Neuronal stem cell (in vitro differentiated cells): ENCODE results near the gene FAM228B.
"Not testable (repeated sequence)": the region's sequence is repeated elsewhere in the genome, so short reads cannot be mapped to it uniquely, and the experiment has no call there.

Experiments used
- DNase-seq: peaks from one replicate; pipeline ENCODE4 v3.0.0-alpha.2; 2013; ENCODE audit warnings: low spot score
- H2AFZ ChIP-seq: one replicate; pipeline ENCODE4 v1.6.1; 2013; ENCODE audit warnings: mild to moderate bottlenecking, low read length, inconsistent platforms
- H2AK5ac ChIP-seq: 2 replicates; pipeline ENCODE4 v1.6.1; 2013; ENCODE audit warnings: low read depth, mild to moderate bottlenecking, inconsistent platforms, low read length, moderate library complexity, mixed read lengths
- H2BK120ac ChIP-seq: 2 replicates; pipeline ENCODE4 v1.6.1; 2013; ENCODE audit warnings: low read depth, mild to moderate bottlenecking, inconsistent platforms, low read length, moderate library complexity, mixed read lengths
- H2BK12ac ChIP-seq: one replicate; pipeline ENCODE4 v1.6.1; 2013; ENCODE audit warnings: low read length, inconsistent platforms
- H2BK15ac ChIP-seq: 2 replicates; pipeline ENCODE4 v1.6.1; 2013; ENCODE audit warnings: mild to moderate bottlenecking, low read length, inconsistent platforms, mixed read lengths
- H2BK5ac ChIP-seq: one replicate; pipeline ENCODE4 v1.6.1; 2013; ENCODE audit warnings: inconsistent platforms, mild to moderate bottlenecking, low read length, moderate library complexity
- H3K14ac ChIP-seq: one replicate; pipeline ENCODE4 v1.6.1; 2013; ENCODE audit warnings: low read length, inconsistent platforms
- H3K18ac ChIP-seq: 2 replicates; pipeline ENCODE4 v1.6.1; 2013; ENCODE audit warnings: low read length, inconsistent platforms
- H3K23ac ChIP-seq: 2 replicates; pipeline ENCODE4 v1.6.1; 2013; ENCODE audit warnings: low read depth, mild to moderate bottlenecking, mixed read lengths, low read length, inconsistent platforms; ENCODE audit not compliant: poor library complexity
- H3K27ac ChIP-seq: replicated peaks from 3 replicates; pipeline ENCODE4 v1.5.1; 2013; ENCODE audit warnings: low read length, inconsistent platforms
- H3K27me3 ChIP-seq, 3 experiments: 2 replicates each; pipeline ENCODE4 v1.6.1; 2013; ENCODE audit warnings: low read length in 3 of 3, mild to moderate bottlenecking in 2 of 3, inconsistent platforms in 1 of 3, low read depth in 1 of 3, mixed read lengths in 1 of 3, moderate library complexity in 1 of 3; ENCODE audit not compliant: control insufficient read depth in 3 of 3, insufficient read depth in 3 of 3
- H3K36me3 ChIP-seq, 2 donors: replicated peaks in 1 of 2; 2 replicates each; pipeline ENCODE4 v1.6.1; 2013; ENCODE audit warnings: low read length in 2 of 2; ENCODE audit not compliant: control insufficient read depth in 2 of 2, insufficient read depth in 2 of 2
- H3K4ac ChIP-seq: 2 replicates; pipeline ENCODE4 v1.6.1; 2013; ENCODE audit warnings: inconsistent platforms, mild to moderate bottlenecking, low read length, moderate library complexity
- H3K4me1 ChIP-seq, 2 donors: 1 replicate in 1 of 2; 2 replicates in 1 of 2; pipeline ENCODE4 v1.6.1; 2013; ENCODE audit warnings: low read length in 2 of 2, low read depth in 1 of 2; ENCODE audit not compliant: control insufficient read depth in 2 of 2, insufficient read depth in 1 of 2
- H3K4me2 ChIP-seq: one replicate; pipeline ENCODE4 v1.6.1; 2013; ENCODE audit warnings: mild to moderate bottlenecking, low read length, inconsistent platforms; ENCODE audit not compliant: insufficient read depth, poor library complexity, severe bottlenecking
- H3K4me3 ChIP-seq, 2 donors: 2 replicates each; pipeline ENCODE4 v1.5.1; 2013; ENCODE audit warnings: low read length in 2 of 2, mild to moderate bottlenecking in 2 of 2, inconsistent platforms in 1 of 2, moderate library complexity in 1 of 2
- H3K79me1 ChIP-seq: one replicate; pipeline ENCODE4 v1.6.1; 2013; ENCODE audit warnings: low read depth, mild to moderate bottlenecking, inconsistent platforms, low read length, moderate library complexity
- H3K9ac ChIP-seq: one replicate; pipeline ENCODE4 v1.6.1; 2013; ENCODE audit warnings: mild to moderate bottlenecking, low read depth, low read length, inconsistent platforms; ENCODE audit not compliant: poor library complexity
- H3K9me3 ChIP-seq, 2 donors: replicated peaks in 1 of 2; 2 replicates each; pipeline versions ENCODE3 to v1.6.1; 2013; ENCODE audit warnings: low read length in 2 of 2, mild to moderate bottlenecking in 2 of 2, inconsistent platforms in 1 of 2, low read depth in 1 of 2, mixed read lengths in 1 of 2, moderate library complexity in 1 of 2; ENCODE audit not compliant: control insufficient read depth in 2 of 2, insufficient read depth in 1 of 2
- H4K8ac ChIP-seq: one replicate; pipeline ENCODE4 v1.6.1; 2013; ENCODE audit warnings: low read depth, mild to moderate bottlenecking, inconsistent platforms, low read length, moderate library complexity
- H4K91ac ChIP-seq: one replicate; pipeline ENCODE4 v1.6.1; 2013; ENCODE audit warnings: low read length, low read depth, mild to moderate bottlenecking, inconsistent platforms; ENCODE audit not compliant: poor library complexity
- WGBS, 2 donors: extraction: QIAGEN DNeasy Blood & Tissue Kit; methylation state at CpG; one replicate each; pipeline ENCODE4 v1.1.7; 2013; ENCODE audit warnings: missing lambda C conversion rate in 2 of 2, mixed read lengths in 1 of 2; ENCODE audit not compliant: insufficient read length in 2 of 2, insufficient replicate concordance in 1 of 2; ENCODE audit errors: extremely low coverage in 2 of 2; 5-methylcytosine and 5-hydroxymethylcytosine counted together

FAM228B gene

GRCh38 chr2:24125956-24126355 is 2.7 kb downstream of the FAM228B start:
- H3K14ac ChIP-seq = no peak overlapping the region
- H2BK15ac ChIP-seq = no peak overlapping the region
- no peak overlapping the region for H2AFZ ChIP-seq
- H3K79me1 ChIP-seq = no peaks in the 10 kb centered on the region
- H4K91ac ChIP-seq = no peak overlapping the region
- H2BK120ac ChIP-seq = no peak overlapping the region
- H2AK5ac ChIP-seq = no peak overlapping the region
- H3K4me2 ChIP-seq = no peak overlapping the region
- H3K27ac ChIP-seq = no peak overlapping the region
- DNase-seq = no peak
- no CpG with 5 or more reads among the region's 1 CpG for WGBS, 2 donors
- no peaks in the 10 kb centered on the region for H3K36me3 ChIP-seq
- no peak overlapping the region for H3K18ac ChIP-seq
- H3K9ac ChIP-seq = no peak overlapping the region
- H2BK5ac ChIP-seq = no peak overlapping the region
- H3K27me3 ChIP-seq = no peaks in the 10 kb centered on the region
- H3K9me3 ChIP-seq = no peaks in the 10 kb centered on the region
- no peak overlapping the region for H2BK12ac ChIP-seq
- H3K4ac ChIP-seq = no peak overlapping the region
- H4K8ac ChIP-seq = no peak overlapping the region
- H3K4me1 ChIP-seq = peaks cover 0 to 1% of the 10 kb centered on the region in 2 donors
- no peak overlapping the region for H3K23ac ChIP-seq
- H3K4me3 ChIP-seq = no peak overlapping the region

GRCh38 chr2:24132543-24132942 is 9.3 kb downstream of the FAM228B start:
- Histone ChIP-seq H3K27ac (no peak overlapping the region), H2AFZ (no peak overlapping the region), H3K23ac (no peak overlapping the region), H3K36me3 (no peaks in the 10 kb centered on the region), H3K4me1 (no peaks in the 10 kb centered on the region), H3K9ac (no peak overlapping the region), H2BK120ac (no peak overlapping the region), H3K9me3 (peaks cover 0 to 5% of the 10 kb centered on the region in 2 donors), H3K4ac (no peak overlapping the region), H3K4me3 (no peak overlapping the region), H3K79me1 (peaks cover 2% of the 10 kb centered on the region), H2BK12ac (no peak overlapping the region), H2AK5ac (no peak overlapping the region), H4K8ac (no peak overlapping the region), H2BK5ac (no peak overlapping the region), H4K91ac (no peak overlapping the region), H3K27me3 (no peaks in the 10 kb centered on the region), H3K4me2 (no peak overlapping the region), H3K18ac (no peak overlapping the region), H3K14ac (no peak overlapping the region), H2BK15ac (no peak overlapping the region)
- no CpG with 5 or more reads among the region's 3 CpGs for WGBS, 2 donors
- no peak for DNase-seq

- H3K79me1 ChIP-seq, H3K4me3 ChIP-seq, H3K14ac ChIP-seq, H3K9me3 ChIP-seq, DNase-seq, H4K8ac ChIP-seq, H3K27me3 ChIP-seq, H2BK5ac ChIP-seq, H2AK5ac ChIP-seq, H3K4ac ChIP-seq, H3K4me2 ChIP-seq, H2BK15ac ChIP-seq, H2BK120ac ChIP-seq, H3K23ac ChIP-seq, H3K9ac ChIP-seq, H4K91ac ChIP-seq, H3K4me1 ChIP-seq, H2AFZ ChIP-seq, H3K18ac ChIP-seq, H3K27ac ChIP-seq, H2BK12ac ChIP-seq: not testable (repeated sequence)
- H3K36me3 ChIP-seq = peaks cover 0 to 12% of the 10 kb centered on the region in 2 donors
- WGBS, 2 donors = no CpG with 5 or more reads among the region's 5 CpGs
Measured at GRCh38 chr2:24140305-24140704, 17.0 kb downstream of the FAM228B start.

- Histone ChIP-seq H3K4me1 (no peaks in the 10 kb centered on the region), H3K36me3 (peaks cover 0 to 17% of the 10 kb centered on the region in 2 donors), H2AFZ (no peak overlapping the region), H4K91ac (no peak overlapping the region), H3K4me3 (no peak overlapping the region), H3K27me3 (no peaks in the 10 kb centered on the region), H3K23ac (no peak overlapping the region), H3K18ac (no peak overlapping the region), H3K79me1 (peaks cover 3% of the 10 kb centered on the region), H3K27ac (no peak overlapping the region), H4K8ac (no peak overlapping the region), H3K14ac (no peak overlapping the region), H2BK120ac (no peak overlapping the region), H3K4ac (no peak overlapping the region), H2BK15ac (no peak overlapping the region), H3K4me2 (no peak overlapping the region), H2AK5ac (no peak overlapping the region), H3K9ac (no peak overlapping the region), H3K9me3 (peaks cover 0 to 11% of the 10 kb centered on the region in 2 donors), H2BK5ac (no peak overlapping the region), H2BK12ac (no peak overlapping the region)
- no peak for DNase-seq
Measured at GRCh38 chr2:24147364-24147763, 24.1 kb downstream of the FAM228B start.
